GM19463 (cell line): ENCODE measurements around the gene MAST1.
"Not testable (repeated sequence)": the region's sequence is repeated elsewhere in the genome, so short reads cannot be mapped to it uniquely, and the experiment has no call there.

ENCODE experiments used
- ATAC-seq: cut with Tn5 transposase; IDR thresholded peaks from one replicate; pipeline ENCODE4 v1.9.1; 2021; ENCODE audit warnings: mild to moderate bottlenecking, moderate library complexity; ENCODE audit not compliant: unreplicated experiment

Gene MAST1

GRCh38 chr19:12838886-12839756 lies 806 bp downstream of the MAST1 start:
- no peak for ATAC-seq

GRCh38 chr19:12840091-12841079 lies 2.1 kb downstream of the MAST1 start:
- ATAC-seq: no peak

GRCh38 chr19:12841094-12841493 lies 2.8 kb downstream of the MAST1 start:
- ATAC-seq: no peak

- ATAC-seq: no peak
Observed at GRCh38 chr19:12842511-12842910, 4.2 kb downstream of the MAST1 start.

- no peak for ATAC-seq
Observed at GRCh38 chr19:12843328-12843727, 5.0 kb downstream of the MAST1 start.

- no peak for ATAC-seq
Observed at GRCh38 chr19:12843999-12844732, 5.9 kb downstream of the MAST1 start.

GRCh38 chr19:12846613-12847012 lies 8.3 kb downstream of the MAST1 start:
- not testable (repeated sequence) for ATAC-seq

- no peak for ATAC-seq
Observed at GRCh38 chr19:12847159-12848139, 9.1 kb downstream of the MAST1 start.

- ATAC-seq: no peak
Observed at GRCh38 chr19:12856653-12857052, 18.3 kb downstream of the MAST1 start.

GRCh38 chr19:12858041-12858928 lies 20.0 kb downstream of the MAST1 start:
- no peak for ATAC-seq

GRCh38 chr19:12859546-12859945 lies 21.2 kb downstream of the MAST1 start:
- no peak for ATAC-seq

- no peak for ATAC-seq
Observed at GRCh38 chr19:12864143-12864542, 25.8 kb downstream of the MAST1 start.

- no peak for ATAC-seq
Observed at GRCh38 chr19:12864721-12865715, 26.7 kb downstream of the MAST1 start.

- no peak for ATAC-seq
Observed at GRCh38 chr19:12865746-12866415, 27.6 kb downstream of the MAST1 start.

- no peak for ATAC-seq
Observed at GRCh38 chr19:12866416-12867119, 28.3 kb downstream of the MAST1 start.
